Kidney epithelial cell (primary cell): ENCODE measurements around the gene PUS1. TPM values are rescaled to one million over a fixed set of nuclear protein-coding genes. Genes with fewer than 3 reads are reported as not detected.

ENCODE experiments used
- DNase-seq: peaks from one replicate; pipeline ENCODE4 v3.0.0-alpha.2; 2010; ENCODE audit warnings: low read depth
- H3K27me3 ChIP-seq: 2 replicates; pipeline ENCODE4 v1.6.0; 2011; ENCODE audit warnings: low read length; ENCODE audit not compliant: control insufficient read depth, insufficient read depth
- H3K36me3 ChIP-seq: 2 replicates; pipeline ENCODE4 v1.5.1; 2011; ENCODE audit warnings: low read length; ENCODE audit not compliant: control insufficient read depth, insufficient read depth
- H3K4me3 ChIP-seq: 2 replicates; pipeline ENCODE4 v1.5.1; 2011; ENCODE audit warnings: low read depth, mild to moderate bottlenecking, control low read depth, low read length
- total RNA-seq: library from RNA; depleted of rRNA; stranded (reverse); fragments of >200 nt; gene quantifications from 2 replicates; pipeline ENCODE4 v1.2.3, GENCODE V29; 2015
- TF ChIP-seq, protein P1 (sequence below): IDR thresholded peaks from 2 replicates; pipeline ENCODE4 v1.5.1; 2011; ENCODE audit warnings: mild to moderate bottlenecking, moderate library complexity, low read length, control low read depth, inconsistent platforms; ENCODE audit not compliant: insufficient read depth, poor library complexity, severe bottlenecking

PUS1 gene
- total RNA-seq, 1 donor from 2014 or later: 22.9 TPM

- no peak for DNase-seq
- H3K27me3 ChIP-seq: no peaks in the 10 kb centered on the region
- no peak overlapping the region for H3K4me3 ChIP-seq
- peaks cover 3% of the 10 kb centered on the region for H3K36me3 ChIP-seq
- TF ChIP-seq, protein P1, sequence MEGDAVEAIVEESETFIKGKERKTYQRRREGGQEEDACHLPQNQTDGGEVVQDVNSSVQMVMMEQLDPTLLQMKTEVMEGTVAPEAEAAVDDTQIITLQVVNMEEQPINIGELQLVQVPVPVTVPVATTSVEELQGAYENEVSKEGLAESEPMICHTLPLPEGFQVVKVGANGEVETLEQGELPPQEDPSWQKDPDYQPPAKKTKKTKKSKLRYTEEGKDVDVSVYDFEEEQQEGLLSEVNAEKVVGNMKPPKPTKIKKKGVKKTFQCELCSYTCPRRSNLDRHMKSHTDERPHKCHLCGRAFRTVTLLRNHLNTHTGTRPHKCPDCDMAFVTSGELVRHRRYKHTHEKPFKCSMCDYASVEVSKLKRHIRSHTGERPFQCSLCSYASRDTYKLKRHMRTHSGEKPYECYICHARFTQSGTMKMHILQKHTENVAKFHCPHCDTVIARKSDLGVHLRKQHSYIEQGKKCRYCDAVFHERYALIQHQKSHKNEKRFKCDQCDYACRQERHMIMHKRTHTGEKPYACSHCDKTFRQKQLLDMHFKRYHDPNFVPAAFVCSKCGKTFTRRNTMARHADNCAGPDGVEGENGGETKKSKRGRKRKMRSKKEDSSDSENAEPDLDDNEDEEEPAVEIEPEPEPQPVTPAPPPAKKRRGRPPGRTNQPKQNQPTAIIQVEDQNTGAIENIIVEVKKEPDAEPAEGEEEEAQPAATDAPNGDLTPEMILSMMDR: no peak
These were observed 9.9 kb downstream of the PUS1 start for GRCh38 chr12:131939007-131939406.

- Histone ChIP-seq H3K36me3 (peaks cover 3% of the 10 kb centered on the region), H3K27me3 (no peaks in the 10 kb centered on the region), H3K4me3 (no peak overlapping the region)
- no peak for DNase-seq
- TF ChIP-seq, protein P1: no peak
These were observed 11.1 kb downstream of the PUS1 start for GRCh38 chr12:131940141-131940547.

- TF ChIP-seq, protein P1: no peak
These were observed 12.3 kb downstream of the PUS1 start for GRCh38 chr12:131941116-131941986.

GRCh38 chr12:131941987-131942341, 12.9 kb downstream of the PUS1 start:
- DNase-seq: no peak
- TF ChIP-seq, protein P1: no peak
- Histone ChIP-seq H3K4me3 (no peak overlapping the region), H3K27me3 (no peaks in the 10 kb centered on the region), H3K36me3 (peaks cover 3% of the 10 kb centered on the region)

More at GRCh38 chr12:131941116-131941986, 12.3 kb downstream of the PUS1 start:
- Histone ChIP-seq H3K36me3 (peaks cover 3% of the 10 kb centered on the region), H3K27me3 (no peaks in the 10 kb centered on the region), H3K4me3 (no peak overlapping the region)
- no peak for DNase-seq

DNA sequence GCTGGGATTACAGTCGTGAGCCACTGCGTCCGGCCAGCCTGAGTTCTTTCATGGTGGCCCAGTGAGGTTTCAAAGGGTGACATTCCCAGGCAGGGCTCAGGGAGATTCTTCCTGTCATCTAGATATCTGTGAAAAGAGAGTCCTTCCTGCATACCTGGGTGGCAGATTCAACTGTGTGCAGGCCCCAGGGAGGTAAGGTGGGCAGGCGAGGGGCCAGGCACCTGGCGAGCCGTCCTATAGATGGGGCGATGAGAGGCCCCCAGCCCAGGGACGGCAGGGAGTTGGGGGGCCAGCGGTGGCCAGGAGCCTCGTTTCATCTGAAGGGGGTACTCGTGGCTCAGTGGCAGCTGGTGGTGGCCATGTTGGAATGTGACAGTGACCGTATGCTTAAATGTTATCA, 13.6 kb downstream of the PUS1 start:
- Histone ChIP-seq H3K36me3 (peaks cover 3% of the 10 kb centered on the region), H3K27me3 (no peaks in the 10 kb centered on the region), H3K4me3 (no peak overlapping the region)
- TF ChIP-seq, protein P1: no peak
- DNase-seq: no peak
